ENCODE data around the gene ANO1.

GRCh38 chr11:70161043-70161625 lies 83.0 kb downstream of the ANO1 start:
- TF ChIP-seq POLR2A (IDR thresholded peaks at IDR 0.05) (no peak), CTCF (IDR thresholded peaks at IDR 0.05) (no peak), POLR2AphosphoS5 (IDR thresholded peaks at IDR 0.05) (no peak)
